ENCODE measurements around the gene BLM. TPM values are rescaled to one million over a fixed set of nuclear protein-coding genes. Genes with fewer than 3 reads are reported as not detected.

Gene BLM
- total and polyA plus RNA-seq, 10 of the 15 experiments (the other 5 are each of a cell fraction or from before 2014, with no cell fraction given) = 23.0 to 68.4 (median 43.9) TPM

- H3K9ac ChIP-seq (ENCODE audit: control insufficient read depth, insufficient read depth, low read length) = no peak overlapping the region
- ChIA-PET RAD21 (ENCODE audit: unreplicated experiment) (interaction anchor here (0.7 to 2.4 kb wide), 7 partner anchors 26 to 703 kb away, joined by 3 to 7 read pairs (median 3); no protein-coding TSS in a partner anchor), CTCF (interaction anchor here (0.7 to 1.3 kb wide), 3 partner anchors 11 to 86 kb away, joined by 3 to 4 read pairs (median 3); no protein-coding TSS in a partner anchor), SMC1A (ENCODE audit: uncharacterized antibody, unreplicated experiment) (interaction anchor here (0.6 to 2.1 kb wide), 9 partner anchors 9 to 452 kb away, joined by 3 to 8 read pairs (median 4); no protein-coding TSS in a partner anchor), POLR2A (interaction anchor here (0.6 to 1.2 kb wide), 6 partner anchors 11 to 688 kb away, joined by 3 to 5 read pairs (median 3); no protein-coding TSS in a partner anchor)
- no peak for DNase-seq (ENCODE audit: low read depth, low spot score)
- H3K36me3 ChIP-seq (ENCODE audit: control insufficient read depth in 2 of 2, insufficient read depth in 2 of 2, low read length in 1 of 2) = no peaks in the 10 kb centered on the region
- no peaks in the 10 kb centered on the region for H3K79me2 ChIP-seq (ENCODE audit: control insufficient read depth, insufficient read depth, low read length)
- no peak overlapping the region for H2AFZ ChIP-seq (ENCODE audit: control insufficient read depth, low read depth, low read length)
- H3K9me3 ChIP-seq (replicated peaks; ENCODE audit: control insufficient read depth, insufficient read depth, low read length) = no peaks in the 10 kb centered on the region; the same call in 2 of the 3 replicates
- H3K4me1 ChIP-seq (ENCODE audit: control insufficient read depth, insufficient read depth, low read length) = peaks cover 14% of the 10 kb centered on the region
- no peak for TF ChIP-seq E2F4 (IDR thresholded peaks at IDR 0.05; ENCODE audit: low read depth, low read length)
- no peak for TF ChIP-seq PBX3 (IDR thresholded peaks at IDR 0.05; ENCODE audit: insufficient replicate concordance, low read depth, low read length)
- TF ChIP-seq ZNF207 (IDR thresholded peaks at IDR 0.05; ENCODE audit: borderline replicate concordance) = no peak
- no peak for TF ChIP-seq ZBTB11 (CRISPR knock-in tag; IDR thresholded peaks at IDR 0.05)
- no peak for TF ChIP-seq IKZF1 (conservative IDR thresholded peaks at IDR 0.05)
- TF ChIP-seq SMAD1 (IDR thresholded peaks at IDR 0.05; ENCODE audit: low read depth, partially characterized antibody) = no peak
- TF ChIP-seq EP300 (IDR thresholded peaks at IDR 0.05; ENCODE audit: borderline replicate concordance in 1 of 2, control insufficient read depth in 1 of 2, low read depth in 2 of 2, low read length in 2 of 2) = no peak
- TF ChIP-seq BMI1 (IDR thresholded peaks at IDR 0.05; ENCODE audit: borderline replicate concordance) = no peak
- no peak for TF ChIP-seq BCL11A (IDR thresholded peaks at IDR 0.05; ENCODE audit: low read depth, low read length)
- no peak for TF ChIP-seq RBBP5 (conservative IDR thresholded peaks at IDR 0.05)
- TF ChIP-seq MXI1 (IDR thresholded peaks at IDR 0.05; ENCODE audit: low read depth, low read length) = no peak
- no peak for TF ChIP-seq BCLAF1 (IDR thresholded peaks at IDR 0.05)
- TF ChIP-seq FOS (IDR thresholded peaks at IDR 0.05; ENCODE audit: borderline replicate concordance, extremely low read depth, insufficient read length) = no peak
- no peak for TF ChIP-seq CHD4 (IDR thresholded peaks at IDR 0.05)
- TF ChIP-seq RAD51 (IDR thresholded peaks at IDR 0.05) = no peak
- H3K4me3 ChIP-seq = no peak overlapping the region
- H4K20me1 ChIP-seq (ENCODE audit: control insufficient read depth, insufficient read depth) = no peaks in the 10 kb centered on the region
- no peak overlapping the region for H3K27ac ChIP-seq (ENCODE audit: control insufficient read depth, insufficient read depth)
- in situ Hi-C loops (cut with MboI) (no loop called here), intact Hi-C loops (cut with micrococcal nuclease; ENCODE audit: unreplicated experiment) (no loop called here)
- no peaks in the 10 kb centered on the region for H3K27me3 ChIP-seq (replicated peaks in 1 of 2; ENCODE audit: control insufficient read depth in 2 of 2, insufficient read depth in 2 of 2, low read length in 1 of 2)
- FAIRE-seq = peak; percentile 66
- 20% methylated on average over 5 of the region's 5 CpGs for WGBS (ENCODE audit: insufficient coverage, insufficient replicate concordance, low lambda C conversion rate, missing lambda C conversion rate)
- H3K4me2 ChIP-seq (ENCODE audit: control insufficient read depth, insufficient read depth) = no peak overlapping the region
- ATAC-seq = peak; percentile 36
- no TSS peak for BruUV-seq (replicated peaks)
Measured at GRCh38 chr15:90844696-90845095, 127.5 kb downstream of the BLM start.

Data from GM12878 (cell line).